Prostate gland (tissue), 2 donors: ENCODE results near the gene DNMT3A. TPM values are rescaled to one million over a fixed set of nuclear protein-coding genes. Genes with fewer than 3 reads are reported as not detected.
A peak's percentile ranks its signal among the peaks of the same experiment; 100 is the strongest.

ENCODE experiments used
- DNase-seq: peaks from one replicate; pipeline ENCODE4 v3.0.0-alpha.2; 2019; ENCODE audit warnings: low spot score
- H3K27ac ChIP-seq, 2 donors: fragments of 200-600 bp; sonication (generic); 2 replicates each; pipeline ENCODE4 v1.5.1; 2017 to 2019
- H3K27me3 ChIP-seq: fragments of 200-600 bp; sonication (generic); replicated peaks from 2 replicates; pipeline ENCODE4 v1.5.1; 2019; ENCODE audit not compliant: insufficient read depth
- H3K36me3 ChIP-seq, 2 donors: fragments of 200-600 bp; sonication (generic); 1 replicate in 1 of 2; 2 replicates in 1 of 2; pipeline versions ENCODE4 v1.5.1 to v1.8.1; 2017 to 2019
- H3K4me1 ChIP-seq: fragments of 200-600 bp; sonication (generic); replicated peaks from 2 replicates; pipeline ENCODE4 v1.5.1; 2019
- H3K4me3 ChIP-seq, 2 donors: fragments of 200-600 bp; sonication (generic); 2 replicates each; pipeline ENCODE4 v1.5.1; 2017 to 2019
- H3K9me3 ChIP-seq: fragments of 200-600 bp; sonication (generic); 2 replicates; pipeline ENCODE4 v1.5.1; 2017
- CTCF ChIP-seq, 4 experiments: fragments of 200-600 bp in 2 of 4; fragments of 450-650 bp in 2 of 4; sonication (generic) in 2 of 4; IDR thresholded peaks; 1 replicate in 3 of 4; 2 replicates in 1 of 4; pipeline ENCODE4 v1.5.1; 2016 to 2019; ENCODE audit warnings: antibody characterized with exemption in 4 of 4, mild to moderate bottlenecking in 2 of 4, moderate library complexity in 2 of 4
- POLR2A ChIP-seq: fragments of 450-650 bp; IDR thresholded peaks from one replicate; pipeline ENCODE4 v1.6.1; 2016; ENCODE audit warnings: antibody characterized with exemption, mild to moderate bottlenecking
- POLR2AphosphoS5 ChIP-seq: sonication (generic); formaldehyde crosslinking; IDR thresholded peaks from one replicate; pipeline ENCODE4 v1.6.1; 2017; ENCODE audit warnings: antibody characterized with exemption
- WGBS: methylation state at CpG from one replicate; pipeline ENCODE4 v1.1.5; 2018; 5-methylcytosine and 5-hydroxymethylcytosine counted together
- intact Hi-C: fragments of 100-400 bp; cut with DNase I; formaldehyde crosslinking; loops from one replicate; pipeline ENCODE4 v1.14.2; 2022
- total RNA-seq, 2 donors: library from RNA; depleted of rRNA; stranded (reverse); fragments of >200 nt; gene quantifications; one replicate each; pipeline ENCODE4 v1.1.0, GENCODE V29; 2016

DNMT3A gene
- total RNA-seq, 2 donors from 2014 or later, result 8.7 to 28.2 TPM

- Histone ChIP-seq H3K27ac (peak overlapping the region; percentile 46 to 60), H3K27me3 (no peaks in the 10 kb centered on the region), H3K4me3 (no peak overlapping the region), H3K4me1 (no peaks in the 10 kb centered on the region), H3K36me3 (no peaks in the 10 kb centered on the region), H3K9me3 (no peaks in the 10 kb centered on the region)
- peak; percentile 39 for DNase-seq
- 26% methylated on average over 16 of the region's 16 CpGs for WGBS
- TF ChIP-seq POLR2AphosphoS5 (peak; percentile 18), POLR2A (no peak)
- intact Hi-C loops, result no loop called here
These were observed 46.9 kb downstream of the DNMT3A start for GRCh38 chr2:25294573-25295462.

- Histone ChIP-seq H3K9me3 (no peaks in the 10 kb centered on the region), H3K4me3 (no peak overlapping the region), H3K27ac (peak overlapping the region in 1 of 2 donors; percentile 60), H3K27me3 (no peaks in the 10 kb centered on the region), H3K4me1 (no peaks in the 10 kb centered on the region), H3K36me3 (no peaks in the 10 kb centered on the region)
- TF ChIP-seq POLR2A (no peak), CTCF (IDR thresholded peaks at IDR 0.05) (no peak), POLR2AphosphoS5 (no peak)
- WGBS, result 76% methylated on average over 13 of the region's 13 CpGs
- intact Hi-C loops, result no loop called here
- DNase-seq, result no peak
These were observed 47.7 kb downstream of the DNMT3A start for GRCh38 chr2:25293958-25294562.

GRCh38 chr2:25293145-25293544 lies 48.6 kb downstream of the DNMT3A start:
- WGBS, result 81% methylated on average over 7 of the region's 7 CpGs
- intact Hi-C loops, result no loop called here
- DNase-seq, result no peak
- no peaks in the 10 kb centered on the region for H3K36me3 ChIP-seq
- no peaks in the 10 kb centered on the region for H3K27me3 ChIP-seq
- no peaks in the 10 kb centered on the region for H3K4me1 ChIP-seq
- no peak overlapping the region for H3K4me3 ChIP-seq
- no peak overlapping the region for H3K27ac ChIP-seq
- TF ChIP-seq POLR2A (no peak), POLR2AphosphoS5 (no peak), CTCF (IDR thresholded peaks at IDR 0.05) (no peak)
- H3K9me3 ChIP-seq, result no peaks in the 10 kb centered on the region

- H3K27me3 ChIP-seq, result no peaks in the 10 kb centered on the region
- H3K36me3 ChIP-seq, result no peaks in the 10 kb centered on the region
- no peak overlapping the region for H3K4me3 ChIP-seq
- H3K27ac ChIP-seq, result no peak overlapping the region
- 90% methylated on average over 4 of the region's 4 CpGs for WGBS
- H3K9me3 ChIP-seq, result no peaks in the 10 kb centered on the region
- DNase-seq, result no peak
- no peaks in the 10 kb centered on the region for H3K4me1 ChIP-seq
- intact Hi-C loops, result no loop called here
- no peak for TF ChIP-seq POLR2AphosphoS5
- TF ChIP-seq CTCF (IDR thresholded peaks at IDR 0.05), result no peak
- no peak for TF ChIP-seq POLR2A
These were observed 49.3 kb downstream of the DNMT3A start for GRCh38 chr2:25292408-25292807.

GRCh38 chr2:25290811-25291495 lies 50.8 kb downstream of the DNMT3A start:
- H3K4me3 ChIP-seq, result no peak overlapping the region
- no peak overlapping the region for H3K27ac ChIP-seq
- 47% methylated on average over 18 of the region's 19 CpGs for WGBS
- no peaks in the 10 kb centered on the region for H3K27me3 ChIP-seq
- intact Hi-C loops, result no loop called here
- H3K4me1 ChIP-seq, result no peaks in the 10 kb centered on the region
- no peak for DNase-seq
- no peaks in the 10 kb centered on the region for H3K9me3 ChIP-seq
- no peak for TF ChIP-seq POLR2A
- TF ChIP-seq POLR2AphosphoS5, result no peak
- TF ChIP-seq CTCF (IDR thresholded peaks at IDR 0.05), result no peak
- no peaks in the 10 kb centered on the region for H3K36me3 ChIP-seq
